H1 (cell line): ENCODE data around the gene TRPM1. TPM values are rescaled to one million over a fixed set of nuclear protein-coding genes. Genes with fewer than 3 reads are reported as not detected.

Experiments used
- CTCF ChIA-PET: fragments of 300-600 bp; sonication (Branson Sonifier 250); formaldehyde crosslinking; loops from one replicate; lab custom pipeline; 2021; ENCODE audit not compliant: partially characterized antibody; lab: Charles Lee
- POLR2A ChIA-PET: fragments of 300-600 bp; sonication (Branson Sonifier 250); formaldehyde crosslinking; loops from one replicate; lab custom pipeline; 2021; ENCODE audit warnings: inconsistent platforms; ENCODE audit not compliant: partially characterized antibody; lab: Charles Lee
- DNase-seq, 2 experiments: peaks; one replicate each; pipeline versions ENCODE4 v3.0.0 to v3.0.0-alpha.2; 2010 to 2022; ENCODE audit warnings: low spot score in 2 of 2, low read depth in 1 of 2, mixed read lengths in 1 of 2
- FAIRE-seq: peaks from 2 replicates; lab custom pipeline; 2011; peaks lifted over from hg19 to GRCh38; lab: Jason Lieb, UNC
- H2AFZ ChIP-seq: 2 replicates; pipeline ENCODE4 v1.8.1; 2012; ENCODE audit warnings: low read length, inconsistent platforms
- H2AK5ac ChIP-seq: 2 replicates; pipeline ENCODE4 v1.6.1; 2013; ENCODE audit warnings: low read depth, low read length
- H2BK120ac ChIP-seq: replicated peaks from 2 replicates; pipeline ENCODE3; 2013; ENCODE audit warnings: low read depth, low read length, inconsistent platforms
- H2BK12ac ChIP-seq: 2 replicates; pipeline ENCODE4 v1.6.1; 2013; ENCODE audit warnings: low read depth, low read length
- H2BK15ac ChIP-seq: 2 replicates; pipeline ENCODE4 v1.6.1; 2013; ENCODE audit warnings: low read length
- H2BK20ac ChIP-seq: 2 replicates; pipeline ENCODE4 v1.6.1; 2013; ENCODE audit warnings: low read length
- H2BK5ac ChIP-seq: 2 replicates; pipeline ENCODE4 v1.6.1; 2013; ENCODE audit warnings: low read depth, low read length
- H3K14ac ChIP-seq: 2 replicates; pipeline ENCODE4 v1.6.1; 2013; ENCODE audit warnings: inconsistent platforms; ENCODE audit not compliant: insufficient read length
- H3K18ac ChIP-seq: 2 replicates; pipeline ENCODE4 v1.6.1; 2013; ENCODE audit warnings: low read length; ENCODE audit errors: extremely low read depth
- H3K23ac ChIP-seq: 2 replicates; pipeline ENCODE4 v1.6.1; 2013; ENCODE audit warnings: inconsistent platforms; ENCODE audit not compliant: insufficient read length
- H3K23me2 ChIP-seq: 2 replicates; pipeline ENCODE4 v1.6.1; 2013; ENCODE audit warnings: low read depth, low read length
- H3K27ac ChIP-seq: 2 replicates; pipeline ENCODE4 v1.6.1; 2011; ENCODE audit warnings: low read depth, low read length, inconsistent platforms
- H3K27me3 ChIP-seq, 4 experiments: replicated peaks in 1 of 4; 1 replicate in 1 of 4; 2 replicates in 3 of 4; pipeline versions ENCODE4 v1.6.1 to v1.8.1; 2011 to 2013; ENCODE audit warnings: low read length in 3 of 4, mild to moderate bottlenecking in 3 of 4, inconsistent platforms in 2 of 4, mixed read lengths in 2 of 4, moderate library complexity in 1 of 4; ENCODE audit not compliant: control insufficient read depth in 3 of 4, insufficient read depth in 3 of 4; ENCODE audit errors: extremely low read depth in 1 of 4
- H3K36me3 ChIP-seq, 4 experiments: 2 replicates each; pipeline versions ENCODE4 v1.6.1 to v1.8.1; 2011 to 2013; ENCODE audit warnings: mild to moderate bottlenecking in 4 of 4, low read length in 3 of 4, moderate library complexity in 2 of 4, control low read depth in 1 of 4, inconsistent platforms in 1 of 4; ENCODE audit not compliant: insufficient read depth in 4 of 4, control insufficient read depth in 2 of 4
- H3K4ac ChIP-seq: replicated peaks from 2 replicates; pipeline ENCODE3; 2013; ENCODE audit warnings: low read length, low read depth, mixed read lengths, inconsistent platforms; ENCODE audit not compliant: insufficient read length
- H3K4me1 ChIP-seq, 4 experiments: replicated peaks in 1 of 4; 1 replicate in 1 of 4; 2 replicates in 3 of 4; pipeline versions ENCODE4 v1.6.1 to v1.8.1; 2011 to 2013; ENCODE audit warnings: low read length in 3 of 4, inconsistent platforms in 2 of 4, mixed read lengths in 1 of 4; ENCODE audit not compliant: insufficient read depth in 4 of 4, control insufficient read depth in 3 of 4
- H3K4me2 ChIP-seq, 2 experiments: 2 replicates each; pipeline versions ENCODE4 v1.6.1 to v1.8.1; 2011 to 2013; ENCODE audit warnings: low read depth in 2 of 2, low read length in 2 of 2, control low read depth in 1 of 2, inconsistent platforms in 1 of 2, mild to moderate bottlenecking in 1 of 2; ENCODE audit not compliant: insufficient read depth in 1 of 2
- H3K4me3 ChIP-seq, 4 experiments: fragments of 200-600, 300-600 bp in 1 of 4; sonication (generic), shearing (Covaris generic), sonication (Bioruptor Twin) in 1 of 4; 2 replicates each; pipeline versions ENCODE4 v1.5.1 to v1.8.1; 2011 to 2016; ENCODE audit warnings: low read length in 4 of 4, low read depth in 3 of 4, control low read depth in 2 of 4, inconsistent platforms in 2 of 4, mild to moderate bottlenecking in 2 of 4, mixed read lengths in 1 of 4, moderate library complexity in 1 of 4; ENCODE audit not compliant: insufficient read depth in 2 of 4; ENCODE audit errors: extremely low read depth in 1 of 4
- H3K56ac ChIP-seq: replicated peaks from 2 replicates; pipeline ENCODE3; 2013; ENCODE audit warnings: low read depth, mild to moderate bottlenecking, mixed read lengths, low read length, inconsistent platforms; ENCODE audit not compliant: insufficient read length
- H3K79me1 ChIP-seq: 2 replicates; pipeline ENCODE4 v1.6.1; 2013; ENCODE audit warnings: low read depth, low read length, control low read depth
- H3K79me2 ChIP-seq, 2 experiments: 2 replicates each; pipeline versions ENCODE4 v1.6.1 to v1.8.1; 2012 to 2013; ENCODE audit warnings: low read length in 2 of 2, mild to moderate bottlenecking in 2 of 2, inconsistent platforms in 1 of 2; ENCODE audit not compliant: insufficient read depth in 2 of 2, control insufficient read depth in 1 of 2
- H3K9ac ChIP-seq, 4 experiments: replicated peaks in 1 of 4; 1 replicate in 1 of 4; 2 replicates in 3 of 4; pipeline versions ENCODE4 v1.6.1 to v1.8.1; 2011 to 2013; ENCODE audit warnings: low read depth in 3 of 4, low read length in 3 of 4, control low read depth in 2 of 4, mild to moderate bottlenecking in 2 of 4, moderate library complexity in 2 of 4, inconsistent platforms in 1 of 4; ENCODE audit errors: extremely low read depth in 1 of 4
- H3K9me3 ChIP-seq, 2 experiments: 2 replicates each; pipeline versions ENCODE4 v1.6.1 to v1.8.1; 2012 to 2013; ENCODE audit warnings: mild to moderate bottlenecking in 2 of 2, moderate library complexity in 2 of 2, control low read depth in 1 of 2, inconsistent platforms in 1 of 2, low read depth in 1 of 2, low read length in 1 of 2, mixed read lengths in 1 of 2; ENCODE audit not compliant: insufficient read depth in 2 of 2
- H4K20me1 ChIP-seq, 2 experiments: replicated peaks in 1 of 2; 2 replicates each; pipeline versions ENCODE3 to v1.8.1; 2011 to 2013; ENCODE audit warnings: inconsistent platforms in 2 of 2, low read length in 2 of 2, mild to moderate bottlenecking in 1 of 2; ENCODE audit not compliant: insufficient read depth in 2 of 2, control insufficient read depth in 1 of 2
- H4K5ac ChIP-seq: 2 replicates; pipeline ENCODE4 v1.6.1; 2013; ENCODE audit warnings: low read length, low read depth, mixed read lengths, inconsistent platforms; ENCODE audit not compliant: insufficient read length
- H4K8ac ChIP-seq: 2 replicates; pipeline ENCODE4 v1.8.0; 2013; ENCODE audit warnings: mild to moderate bottlenecking, moderate library complexity, low read length, inconsistent platforms; ENCODE audit not compliant: insufficient read depth; ENCODE audit errors: extremely low read depth
- H4K91ac ChIP-seq: replicated peaks from 2 replicates; pipeline ENCODE3; 2013; ENCODE audit warnings: low read length, mixed read lengths, inconsistent platforms; ENCODE audit not compliant: insufficient read length
- CEBPB ChIP-seq: IDR thresholded peaks from 2 replicates; pipeline ENCODE4 v1.6.1; 2012; ENCODE audit warnings: low read depth, low read length
- RFX5 ChIP-seq: IDR thresholded peaks from 2 replicates; pipeline ENCODE4 v1.6.1; 2011; ENCODE audit warnings: low read depth, low read length, improper control_type of control experiment, borderline replicate concordance
- SUZ12 ChIP-seq: fragments of 200-600 bp; sonication (generic); IDR thresholded peaks from 2 replicates; pipeline ENCODE4 v1.6.1; 2012; ENCODE audit warnings: mild to moderate bottlenecking, inconsistent platforms, low read length, moderate library complexity, mixed read lengths
- WGBS, 2 experiments: shearing (Covaris generic) in 1 of 2; methylation state at CpG; one replicate each; pipeline versions ENCODE4 v1.1.6 to v1.1.7; 2013 to 2015; ENCODE audit warnings: low lambda C conversion rate in 2 of 2, mixed read lengths in 2 of 2, inconsistent platforms in 1 of 2, low coverage in 1 of 2, missing lambda C conversion rate in 1 of 2; ENCODE audit not compliant: insufficient replicate concordance in 2 of 2, insufficient coverage in 1 of 2, insufficient read length in 1 of 2; ENCODE audit errors: extremely low coverage in 1 of 2, missing lambda C conversion rate in 1 of 2; 5-methylcytosine and 5-hydroxymethylcytosine counted together
- polyA plus RNA-seq, 7 experiments: library from polyadenylated mRNA; depleted of rRNA in 3 of 7; stranded (reverse) in 5 of 7; unstranded in 2 of 7; fragments of >200 nt in 5 of 7; fragments of 200-250 nt in 2 of 7; gene quantifications; 1 replicate in 5 of 7; 2 replicates in 1 of 7; 4 replicates in 1 of 7; pipeline versions ENCODE4 v1.2.1 to v1.2.3, GENCODE V29; 2011 to 2013; ENCODE audit warnings: missing spikeins in 2 of 7, mixed read lengths in 2 of 7
- total RNA-seq: library from RNA; stranded (reverse); fragmentation: NEBNext Ultra II Directional; extraction: Animal tissue kit (Norgen Biotek cat#: 25700); gene quantifications from 2 replicates; pipeline ENCODE4 v1.2.1, GENCODE V29; 2021

Gene TRPM1
- total and polyA plus RNA-seq, 2 of the 8 experiments (the other 6 are each of a cell fraction or from before 2014, with no cell fraction given): 0.05 TPM; not detected in 1

DNA sequence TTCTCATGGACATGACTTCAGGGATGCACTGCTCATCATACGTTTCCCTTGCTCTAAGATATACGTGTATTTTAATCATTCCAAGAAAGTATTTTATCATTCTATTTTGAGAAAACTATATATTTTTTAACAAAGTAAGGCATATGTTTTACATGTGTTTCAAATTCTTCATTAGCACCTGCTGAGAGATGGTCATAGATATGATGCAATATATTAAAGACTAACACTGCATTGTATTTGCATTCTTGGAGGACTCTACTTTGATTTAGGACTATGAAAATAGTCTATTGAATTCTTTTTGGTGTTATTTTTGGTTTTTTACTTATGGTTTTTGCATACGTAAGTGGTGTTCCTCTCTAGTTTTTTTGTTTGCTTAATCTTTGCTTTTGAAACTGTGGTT lies 55.9 kb downstream of the TRPM1 start:
- Histone ChIP-seq H3K79me1 (no peaks in the 10 kb centered on the region), H2BK120ac (no peak overlapping the region), H3K14ac (no peak overlapping the region), H3K23me2 (0 out of 2 replicates have a peak, but pooled peaks cover 3% of the 10 kb centered on the region), H3K23ac (no peak overlapping the region), H2AK5ac (no peak overlapping the region), H2BK5ac (no peak overlapping the region), H3K18ac (no peak overlapping the region), H4K5ac (no peak overlapping the region), H3K4ac (no peak overlapping the region), H4K20me1 (no peaks in the 10 kb centered on the region), H3K4me3 (no peak overlapping the region), H3K4me1 (peaks cover 0 to 5% (median 3%) of the 10 kb centered on the region in 4 experiments; a peak in 1 of 7 replicates), H2BK20ac (no peak overlapping the region), H3K9me3 (no peaks in the 10 kb centered on the region), H2BK12ac (no peak overlapping the region), H3K27me3 (no peaks in the 10 kb centered on the region), H3K79me2 (no peaks in the 10 kb centered on the region), H4K8ac (no peak overlapping the region), H3K36me3 (no peaks in the 10 kb centered on the region), H4K91ac (no peak overlapping the region), H3K9ac (no peak overlapping the region), H3K4me2 (no peak overlapping the region), H3K56ac (no peak overlapping the region), H2AFZ (no peak overlapping the region)
- WGBS, 2 experiments: 89% methylated on average over 3 of the region's 3 CpGs; no CpG with 5 or more reads in 1 of the 2 experiments
- FAIRE-seq: no peak
- POLR2A ChIA-PET: no interaction called here
- CTCF ChIA-PET: no interaction called here
- no peak for TF ChIP-seq SUZ12
- TF ChIP-seq RFX5: no peak
- TF ChIP-seq CEBPB: peak; percentile 45; the same call in 1 of the 2 replicates
- TF ChIP-seq, all 59 proteins: peak for 1
- no peak for DNase-seq
- Histone ChIP-seq H3K27ac (no peak overlapping the region), H2BK15ac (no peak overlapping the region)
